Urothelium cell line (cell line): ENCODE data around the gene AGBL3.
"Not testable (repeated sequence)": the region's sequence is repeated elsewhere in the genome, so short reads cannot be mapped to it uniquely, and the experiment has no call there.

Source experiments
- DNase-seq: peaks from one replicate; pipeline ENCODE4 v3.0.0; 2011; ENCODE audit warnings: low spot score, mixed read lengths
- FAIRE-seq: peaks from 2 replicates; lab custom pipeline; 2011; peaks lifted over from hg19 to GRCh38; lab: Jason Lieb, UNC

Gene AGBL3

DNA sequence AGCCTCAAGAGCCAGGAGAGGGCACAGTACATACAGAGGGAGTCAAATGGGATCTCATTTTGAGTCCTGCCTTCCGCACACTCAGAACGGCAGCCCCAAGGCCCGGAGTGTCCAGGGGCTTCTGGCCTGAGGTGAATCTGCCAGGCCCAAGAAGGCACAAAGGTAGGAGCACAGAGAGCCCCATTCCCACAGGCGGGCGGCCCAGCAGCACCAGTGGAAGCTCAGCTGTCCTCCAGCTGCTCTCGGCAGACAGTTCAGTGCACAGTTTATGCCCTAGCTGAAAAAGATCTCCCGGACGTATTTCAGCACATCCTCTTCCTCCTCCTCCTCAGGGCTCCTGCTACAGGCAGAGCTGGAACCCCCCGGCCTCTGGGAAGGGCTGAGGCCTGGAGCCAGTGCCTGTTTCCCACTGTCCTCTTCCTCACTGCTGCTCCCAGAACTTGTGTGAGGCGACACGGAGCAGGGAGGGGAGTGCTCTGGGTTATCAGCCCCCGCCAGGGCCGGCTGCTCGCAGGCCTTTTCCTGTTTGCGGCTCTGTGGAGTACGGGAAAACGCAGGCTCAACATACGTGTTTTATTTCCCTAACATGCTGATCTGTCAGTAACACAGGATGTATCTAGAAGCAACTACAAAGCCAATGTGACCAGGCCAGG is 180.2 kb downstream of the AGBL3 start:
- no peak for FAIRE-seq

DNA sequence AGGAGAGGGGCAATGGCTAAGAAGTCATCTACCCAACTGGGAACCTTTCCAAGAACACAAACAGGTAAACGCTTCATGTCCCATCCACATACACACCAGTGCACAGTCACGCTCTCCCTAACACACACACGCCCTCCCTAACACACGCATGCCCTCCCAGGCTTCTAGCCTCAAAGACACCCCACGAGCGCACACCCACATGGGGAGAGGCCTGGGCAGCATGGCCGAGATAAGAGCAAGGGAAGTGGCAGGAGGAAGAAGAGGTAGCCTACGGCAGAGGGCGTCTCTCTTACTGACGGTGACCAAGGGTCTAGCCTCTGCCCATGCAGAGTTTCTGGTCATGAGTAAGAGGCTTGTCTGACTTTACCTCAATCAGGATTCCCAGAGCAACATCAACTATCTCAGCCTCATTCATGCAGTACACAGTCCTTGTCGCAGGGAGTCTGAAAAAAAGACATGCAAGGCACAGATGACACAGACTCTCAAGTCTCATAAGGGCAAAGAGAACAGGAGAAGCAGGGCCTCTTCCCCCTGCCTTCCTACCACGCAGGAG is 181.1 kb downstream of the AGBL3 start:
- FAIRE-seq: no peak

More for the DNA sequence above, 180.2 kb downstream of the AGBL3 start:
- DNase-seq: no peak

DNA sequence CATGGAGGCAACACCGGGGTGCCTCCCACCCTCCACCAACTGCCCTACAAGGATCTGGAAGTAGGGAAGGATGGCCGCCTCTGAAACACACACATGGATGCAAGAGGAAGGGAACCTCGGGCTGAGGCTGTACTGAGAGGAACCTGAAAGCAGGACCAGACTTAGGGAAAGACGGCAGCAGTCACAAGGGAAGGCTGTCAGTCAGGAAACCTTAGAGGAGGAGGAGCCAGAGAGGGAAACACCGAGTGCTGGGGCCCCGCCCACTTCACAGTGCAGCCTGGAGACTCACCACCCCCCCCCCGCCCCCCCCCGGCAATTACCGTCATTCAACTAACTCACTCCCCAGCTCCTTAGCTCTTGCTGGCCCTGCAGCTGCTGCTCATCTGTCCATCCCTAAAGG is 181.7 kb downstream of the AGBL3 start:
- no peak for DNase-seq

More for the DNA sequence above, 181.1 kb downstream of the AGBL3 start:
- no peak for DNase-seq

DNA sequence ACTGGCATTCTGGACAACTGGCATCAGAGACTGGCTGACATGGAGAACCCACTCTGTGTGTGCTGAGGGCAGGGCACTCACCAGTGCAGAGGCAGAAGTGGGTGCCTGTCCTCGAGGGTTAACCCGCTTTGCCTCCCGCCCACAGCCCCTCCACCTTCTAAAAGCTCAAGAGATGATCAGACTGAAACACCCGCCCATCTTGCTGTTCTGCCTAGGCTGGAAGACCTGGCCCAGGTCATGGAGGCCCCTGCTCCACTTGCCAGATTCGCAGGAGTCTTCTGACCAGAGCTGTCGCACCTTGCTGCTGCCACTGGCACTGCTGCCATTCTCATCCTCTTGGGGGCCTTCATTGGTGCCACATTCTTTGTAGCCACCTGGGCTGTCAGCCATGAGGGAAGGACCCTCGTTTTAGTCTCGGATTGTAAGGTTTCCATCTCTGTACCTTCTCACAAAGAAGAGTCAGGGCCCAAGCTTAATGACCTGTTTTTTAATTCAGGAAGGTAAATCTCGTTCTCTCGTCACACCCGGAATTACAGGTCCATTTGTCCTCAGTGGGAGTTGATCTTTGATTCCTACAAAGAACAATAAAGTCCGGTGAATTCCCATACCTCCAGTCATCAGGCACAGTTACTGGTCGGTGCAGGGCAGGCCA is 182.3 kb downstream of the AGBL3 start:
- no peak for DNase-seq
- FAIRE-seq: no peak

More for the DNA sequence above, 181.7 kb downstream of the AGBL3 start:
- FAIRE-seq: no peak

DNA sequence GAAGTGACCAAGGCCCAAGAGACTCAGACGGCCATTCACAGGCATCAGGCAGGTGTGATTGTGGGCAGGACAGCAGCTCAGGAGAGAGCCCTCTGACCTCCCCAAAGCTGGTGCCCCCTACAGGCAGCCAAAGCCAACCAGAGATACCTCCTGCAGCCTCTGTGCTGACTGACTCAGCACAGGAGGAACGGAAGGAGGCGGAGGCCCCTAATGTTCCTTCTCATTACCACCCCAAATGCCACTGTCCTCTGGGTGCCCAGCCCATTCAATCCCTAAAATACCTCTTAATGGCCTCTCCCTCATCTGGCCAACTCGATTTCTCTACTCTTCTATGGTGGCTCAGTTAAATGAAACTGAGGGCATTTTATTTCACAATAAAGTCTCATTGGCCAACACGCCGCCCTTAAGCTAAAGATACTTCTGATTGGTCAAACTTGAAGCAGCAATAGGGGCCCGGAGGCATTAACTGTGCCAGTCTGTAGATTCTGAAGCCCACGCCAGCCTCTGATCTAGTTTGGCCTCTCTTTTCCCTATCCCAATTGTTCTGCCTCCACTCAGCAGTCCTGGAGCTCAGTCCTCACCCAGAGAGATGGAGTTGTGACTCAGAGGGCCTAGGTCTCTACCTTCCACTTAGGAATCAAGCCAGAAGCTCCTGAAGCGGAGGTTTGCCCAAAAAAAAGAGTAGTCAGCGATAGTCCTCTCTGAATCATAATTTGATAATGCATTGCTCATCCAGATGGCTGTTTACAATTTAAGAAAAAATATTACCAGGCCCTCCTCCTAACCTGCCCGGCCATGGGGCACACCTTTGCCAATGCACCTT is 183.0 kb downstream of the AGBL3 start:
- DNase-seq (peak; percentile 33), FAIRE-seq (no peak)

DNA sequence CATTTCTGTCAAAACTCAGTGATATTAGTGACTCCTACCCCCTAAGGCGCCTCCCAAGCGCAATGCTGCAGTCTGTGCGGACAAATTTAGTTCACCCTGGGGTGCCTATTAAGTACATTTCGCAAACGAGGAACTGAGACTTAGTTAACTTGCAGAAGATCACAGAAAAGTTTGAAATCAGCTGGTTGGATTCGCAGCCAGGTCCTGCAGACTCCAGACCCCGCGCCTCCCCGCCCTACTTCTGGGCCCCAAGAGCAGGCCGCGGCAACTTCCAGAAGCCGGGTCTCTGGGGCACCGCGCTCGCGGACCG is 183.6 kb downstream of the AGBL3 start:
- FAIRE-seq (no peak), DNase-seq (no peak)

DNA sequence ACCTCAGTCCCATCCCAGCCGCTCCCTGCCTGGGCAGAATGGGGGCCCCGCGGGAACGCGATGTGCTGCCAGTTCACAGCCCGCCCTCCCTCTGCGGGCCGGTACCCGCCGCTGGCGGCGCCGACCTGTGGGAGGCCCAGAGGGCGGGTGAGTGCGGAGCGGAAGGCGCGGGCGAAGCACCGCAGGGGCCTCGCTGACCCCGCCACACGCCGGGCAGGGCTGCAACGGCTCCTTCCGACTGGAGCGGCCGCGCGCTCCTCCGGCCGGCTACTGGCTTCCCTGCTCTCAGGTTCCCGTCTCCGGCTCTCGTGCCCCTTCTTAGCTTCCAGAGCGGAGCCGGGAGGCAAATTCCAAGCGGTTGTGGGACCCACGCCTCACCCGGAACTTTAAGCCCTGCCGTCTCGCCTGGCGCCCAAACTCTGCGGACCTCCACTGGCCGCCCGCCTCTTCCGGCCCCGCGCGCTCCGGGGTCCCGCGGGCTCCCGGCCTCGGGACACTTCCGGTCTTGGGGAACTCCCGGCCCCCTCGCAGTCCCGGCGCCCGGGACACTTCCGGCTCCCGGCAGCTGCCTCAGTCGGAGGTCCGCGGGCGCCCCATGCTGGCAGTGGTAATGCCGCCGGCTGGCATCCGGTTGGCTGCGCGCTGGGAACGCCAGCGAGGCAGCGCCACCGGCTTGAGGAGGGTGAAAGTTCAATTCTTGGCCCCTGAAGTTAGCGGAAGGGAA is 184.1 kb downstream of the AGBL3 start, which contains the start of gene CYREN:
TSS of gene CYREN (minus strand) at position 434 of the 724 bp plus-strand sequence. CDS start 1,785 bp downstream, outside the sequence.
- FAIRE-seq: no peak
- DNase-seq: peak; percentile 94

DNA sequence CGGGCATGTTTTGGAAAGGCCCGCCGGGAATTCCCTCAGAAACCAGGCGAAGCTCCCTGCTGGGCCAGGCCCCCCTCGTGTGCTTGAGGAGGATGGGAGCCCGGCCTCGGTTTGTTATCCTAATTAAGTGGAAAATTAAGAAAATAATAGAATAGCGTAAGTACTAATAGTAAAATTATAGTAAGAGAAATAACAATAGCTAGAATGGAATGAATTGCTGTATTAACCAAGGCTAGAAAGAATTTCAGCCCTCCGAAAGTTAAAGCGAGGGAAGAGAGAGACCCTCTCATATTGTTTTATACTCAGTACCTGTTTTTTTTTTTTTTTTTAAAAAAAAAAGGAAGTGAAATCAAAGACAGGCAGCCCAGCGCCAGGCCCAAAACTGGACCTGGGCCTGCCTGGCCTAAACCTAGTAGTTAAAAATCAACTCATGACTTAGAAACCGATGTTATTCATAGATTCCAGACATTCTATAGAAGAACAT is 184.7 kb downstream of the AGBL3 start:
- DNase-seq, FAIRE-seq: not testable (repeated sequence)

DNA sequence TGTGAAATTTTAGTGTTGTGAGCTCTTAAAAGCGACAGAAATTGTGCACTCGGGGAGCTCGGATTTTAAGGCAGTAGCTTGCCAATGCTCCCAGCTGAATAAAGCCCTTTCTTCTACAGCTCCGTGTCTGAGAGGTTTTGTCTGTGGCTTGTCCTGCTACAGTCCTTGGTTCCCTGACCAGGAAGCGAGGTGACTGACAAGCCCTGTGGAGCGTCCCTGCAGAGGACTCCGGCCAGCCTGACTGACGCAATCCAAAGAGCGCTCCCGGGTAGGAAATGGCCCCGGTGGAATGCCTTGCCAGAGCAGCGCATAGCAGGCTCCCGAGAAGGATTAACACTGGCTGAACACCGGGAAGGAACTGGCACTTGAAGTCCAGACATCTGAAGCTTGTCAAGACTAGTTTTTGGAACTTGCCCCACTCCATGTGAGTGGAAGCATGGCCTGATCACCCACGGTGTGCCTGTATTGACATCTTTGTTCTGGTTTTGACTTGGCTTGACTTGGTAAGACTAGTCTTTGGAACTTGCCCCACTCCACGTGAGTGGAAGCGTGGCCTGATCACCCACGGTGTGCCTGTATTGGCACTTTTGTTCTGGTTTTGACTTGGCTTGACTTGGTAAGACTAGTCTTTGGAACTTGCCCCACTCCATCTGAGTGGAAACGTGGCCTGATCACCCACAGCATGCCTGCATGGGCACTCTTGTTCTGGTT is 185.4 kb downstream of the AGBL3 start:
- not testable (repeated sequence) for FAIRE-seq, DNase-seq

DNA sequence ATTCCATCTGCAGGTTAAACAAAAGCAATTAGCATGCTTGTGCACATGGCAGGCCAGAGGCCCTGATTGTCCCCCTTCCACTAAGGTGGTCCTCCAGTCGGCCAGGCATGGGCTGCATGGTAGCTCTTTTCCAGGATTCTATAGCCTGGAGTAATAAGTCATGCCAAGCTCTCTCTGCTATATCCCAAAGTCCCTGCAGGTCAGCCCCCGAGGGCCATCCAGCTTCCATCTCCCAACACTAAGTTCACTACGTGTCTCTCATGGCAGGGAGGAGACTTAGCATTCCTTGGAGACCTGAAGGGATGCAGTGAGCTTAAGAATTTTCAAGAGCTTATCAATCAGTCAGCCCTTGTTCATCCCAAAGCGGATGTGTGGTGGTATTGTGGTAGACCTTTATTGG is 187.6 kb downstream of the AGBL3 start:
- DNase-seq, FAIRE-seq: not testable (repeated sequence)

DNA sequence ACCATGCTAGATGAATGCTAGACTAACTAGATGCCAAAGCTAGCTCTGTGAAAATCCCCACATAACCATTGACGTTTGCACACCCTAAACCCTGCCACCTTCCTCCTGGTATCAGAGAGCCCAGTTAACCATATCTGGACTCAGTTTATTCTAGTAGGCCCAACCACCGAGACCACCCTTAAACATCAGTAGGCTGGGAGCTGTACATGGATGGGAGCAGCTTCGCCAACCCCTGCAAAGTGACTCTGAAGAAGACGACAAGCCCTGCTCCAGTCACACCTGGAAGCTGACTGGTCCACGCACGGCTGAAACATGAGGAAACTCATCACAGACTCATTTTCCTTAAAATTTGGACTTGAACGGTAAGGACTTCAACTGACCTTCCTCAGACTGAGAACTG is 188.6 kb downstream of the AGBL3 start:
- no peak for FAIRE-seq
- no peak for DNase-seq

DNA sequence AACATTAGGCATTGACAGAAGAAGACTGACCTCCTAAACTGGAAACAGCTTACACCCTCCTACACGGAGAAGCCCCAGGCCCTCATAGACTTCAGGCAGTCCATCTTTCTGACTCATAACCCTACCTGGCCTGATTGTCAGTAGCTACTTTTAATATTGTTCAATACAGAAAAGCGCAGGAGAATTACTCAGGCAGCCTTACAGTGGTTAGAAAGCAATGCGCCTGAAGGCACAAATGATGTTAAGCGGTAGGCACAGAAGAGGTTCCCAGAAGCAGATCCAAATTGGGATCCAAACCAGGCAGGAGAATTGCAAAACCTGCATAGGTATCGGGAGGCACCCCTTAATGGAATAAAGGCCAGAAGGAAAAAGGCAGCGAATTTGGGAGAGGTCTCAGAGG is 189.6 kb downstream of the AGBL3 start:
- FAIRE-seq: no peak
- DNase-seq: no peak

DNA sequence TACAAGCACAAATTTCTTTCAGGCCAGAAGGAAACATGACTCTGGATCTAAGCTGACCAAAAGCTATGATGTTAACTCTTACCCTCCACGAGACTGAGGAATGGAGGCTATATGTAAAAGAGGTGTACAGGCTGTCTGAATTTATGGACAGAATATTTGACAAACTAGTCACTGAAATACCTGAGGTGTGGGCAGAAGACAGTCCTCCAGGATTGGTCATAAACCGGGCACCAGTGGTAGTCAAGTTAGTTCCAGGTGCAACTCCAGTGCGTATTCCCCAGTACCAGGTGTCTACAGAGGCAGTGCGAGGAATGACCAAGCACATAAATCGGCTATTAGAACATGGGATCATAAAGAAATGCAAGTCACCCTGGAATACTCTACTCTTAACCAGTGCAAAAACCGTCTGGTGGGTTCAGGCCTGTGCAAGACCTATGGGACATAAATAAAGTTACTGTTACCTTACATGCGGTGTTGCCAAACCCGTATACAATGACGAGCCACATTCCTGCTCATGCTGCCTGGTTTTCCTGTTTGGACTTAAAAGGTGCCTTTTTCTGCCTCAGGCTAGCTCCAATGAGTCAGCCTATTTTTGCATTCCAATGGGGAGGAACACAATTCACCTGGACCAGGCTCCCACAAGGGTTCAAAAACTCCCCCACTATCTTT is 190.9 kb downstream of the AGBL3 start:
- DNase-seq (no peak), FAIRE-seq (no peak)

DNA sequence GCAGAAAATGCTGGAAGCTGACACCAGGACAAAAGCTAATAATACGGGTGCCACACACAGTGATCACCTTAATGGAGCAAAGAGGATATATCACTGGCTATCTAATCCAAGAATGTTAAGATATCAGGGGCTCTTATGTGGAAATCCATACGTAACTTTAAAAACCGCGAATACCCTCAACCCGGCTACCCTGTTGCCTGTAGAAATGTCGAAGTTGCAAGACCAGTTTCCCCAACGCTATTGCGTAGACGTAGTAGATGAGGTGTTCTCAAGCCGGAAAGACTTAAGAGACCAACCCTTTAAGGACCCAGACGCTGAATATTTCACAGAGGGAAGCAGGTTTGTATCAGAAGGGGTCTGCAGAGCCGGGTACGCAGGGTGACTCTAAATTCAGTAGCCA is 192.1 kb downstream of the AGBL3 start:
- no peak for FAIRE-seq

DNA sequence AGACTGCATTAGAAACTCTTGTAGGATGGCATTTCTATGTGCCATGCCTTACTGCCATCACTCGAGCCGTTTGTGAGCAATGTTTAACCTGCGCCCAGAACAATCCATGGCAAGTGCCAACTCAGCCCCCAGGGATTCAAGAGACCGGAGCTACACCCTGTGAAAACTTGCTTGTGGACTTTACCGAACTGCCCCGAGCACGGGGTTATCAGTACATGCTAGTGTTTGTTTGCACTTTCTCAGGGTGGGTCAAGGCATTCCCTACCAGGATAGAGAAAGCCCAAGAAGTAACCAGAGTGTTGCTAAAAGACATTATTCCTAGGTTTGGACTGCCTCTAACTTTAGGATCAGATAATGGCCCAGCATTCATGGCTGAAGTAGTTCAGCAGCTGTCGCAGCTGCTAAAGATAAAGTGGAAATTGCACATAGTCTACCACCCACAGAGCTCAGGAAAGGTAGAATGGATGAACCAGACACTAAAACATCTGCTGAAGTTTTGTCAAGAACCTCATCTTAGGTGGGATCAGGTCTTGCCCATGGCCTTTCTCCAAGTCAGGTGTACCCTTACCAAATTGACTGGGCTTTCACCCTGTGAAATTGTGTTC is 193.1 kb downstream of the AGBL3 start:
- DNase-seq: no peak
- FAIRE-seq: no peak

More for the DNA sequence above, 192.1 kb downstream of the AGBL3 start:
- DNase-seq: no peak

DNA sequence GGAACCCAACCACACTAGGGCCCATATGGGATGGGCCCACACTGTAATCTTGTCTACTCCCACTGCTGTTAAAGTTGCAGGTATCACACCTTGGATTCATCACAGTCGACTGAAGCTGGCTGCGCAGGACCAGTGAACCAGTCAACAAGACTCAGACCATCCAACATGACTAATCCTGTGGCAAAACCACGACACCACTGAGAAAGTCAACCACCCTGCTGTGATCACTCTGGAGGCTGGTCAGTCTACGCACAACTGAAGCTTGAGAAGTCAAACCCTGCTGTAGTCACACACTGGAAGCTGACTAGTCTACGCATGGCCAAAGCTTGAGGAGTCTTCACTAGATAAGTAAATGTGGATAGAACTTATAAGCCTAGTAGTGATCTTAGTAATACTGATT is 193.8 kb downstream of the AGBL3 start:
- FAIRE-seq (no peak), DNase-seq (no peak)

DNA sequence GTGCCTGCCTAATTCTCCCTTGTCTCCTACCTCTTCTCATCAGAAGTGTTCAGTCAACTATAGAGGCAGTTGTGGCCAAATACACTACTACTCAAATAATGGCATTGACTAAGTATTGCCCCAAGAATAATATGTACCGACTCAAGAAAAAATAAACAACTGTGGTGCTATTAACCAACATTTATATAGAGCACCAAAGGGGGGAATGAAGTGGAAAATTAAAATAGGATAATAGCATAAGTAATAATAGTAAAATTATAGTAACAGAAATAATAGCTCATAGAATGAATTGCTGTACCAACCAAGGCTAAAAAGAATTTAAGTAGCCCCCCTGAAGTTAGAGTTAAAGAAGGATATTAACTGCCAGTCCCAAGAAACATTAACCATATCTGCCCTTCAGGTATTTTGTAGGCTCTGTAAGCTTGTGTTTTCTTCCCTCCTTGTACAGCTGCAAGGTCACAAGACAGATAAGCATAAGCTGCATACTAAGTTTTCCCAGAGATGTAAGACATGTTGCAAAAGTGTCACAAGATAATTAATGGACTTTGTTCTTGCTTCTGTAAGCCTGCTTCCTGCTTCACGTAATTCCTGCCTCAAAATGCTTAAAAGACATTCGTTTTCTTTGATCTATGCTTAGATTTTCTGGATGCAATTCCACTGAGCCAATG is 195.1 kb downstream of the AGBL3 start:
- FAIRE-seq (no peak), DNase-seq (no peak)

DNA sequence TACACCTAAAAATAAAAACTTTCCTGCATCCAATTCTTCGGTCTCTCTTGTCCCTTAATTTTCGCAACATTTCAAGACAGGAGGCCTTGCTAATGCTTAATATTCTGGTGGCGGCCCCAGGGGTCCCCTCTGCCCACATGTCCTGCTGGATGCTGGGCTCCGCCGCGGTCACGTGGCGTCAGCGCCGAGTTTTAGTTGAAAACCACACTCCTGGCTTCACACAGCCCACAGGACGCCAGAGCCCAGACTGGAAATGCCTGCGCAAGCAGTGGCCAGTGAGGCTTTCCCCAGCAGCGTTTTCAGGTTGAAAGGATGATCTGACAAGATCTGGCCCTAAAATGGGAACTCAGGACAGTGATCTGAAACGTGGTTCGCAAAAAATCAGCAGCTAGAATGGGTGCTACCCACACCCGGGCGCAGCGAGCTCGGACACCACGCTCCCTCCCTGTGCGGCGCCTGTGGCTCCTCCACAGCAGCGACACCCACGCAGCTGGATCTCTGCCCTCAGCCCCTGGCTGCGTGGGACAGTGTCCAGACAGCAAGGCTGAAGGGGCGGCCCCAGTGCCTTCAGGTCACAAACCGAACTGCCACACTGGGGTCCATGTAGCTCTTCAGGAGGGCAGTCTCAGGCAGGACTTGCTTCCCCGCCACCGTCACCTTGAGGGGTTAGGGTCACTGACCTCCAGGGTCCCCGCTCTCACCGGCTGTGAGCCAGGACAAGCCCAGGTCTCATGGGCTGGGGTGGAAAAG is 195.8 kb downstream of the AGBL3 start:
- DNase-seq (no peak), FAIRE-seq (no peak)
